ENCODE data around the gene NRG3.
"Not testable (repeated sequence)": the region's sequence is repeated elsewhere in the genome, so short reads cannot be mapped to it uniquely, and the experiment has no call there.

Gene NRG3

DNA sequence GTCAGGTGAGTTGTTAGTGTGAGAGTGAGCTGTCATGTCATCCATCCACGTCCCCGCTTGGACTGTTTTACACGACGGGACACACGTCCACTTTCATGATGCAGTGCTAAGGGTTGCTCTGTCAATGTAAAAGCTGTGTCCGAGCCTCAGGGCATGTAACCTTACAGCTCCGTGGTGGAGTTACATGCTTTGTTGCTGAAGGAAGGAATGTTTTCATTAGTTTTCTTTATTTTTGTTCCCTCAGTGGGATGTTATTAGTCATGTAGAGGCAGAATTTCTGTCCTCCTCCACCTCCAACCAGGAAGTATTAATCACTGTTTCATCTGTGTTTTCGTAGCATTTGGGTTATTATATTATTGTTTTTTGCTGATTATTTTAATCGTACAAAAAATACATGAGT is 88.6 kb downstream of the NRG3 start:
- DNase-seq, result no peak

DNA sequence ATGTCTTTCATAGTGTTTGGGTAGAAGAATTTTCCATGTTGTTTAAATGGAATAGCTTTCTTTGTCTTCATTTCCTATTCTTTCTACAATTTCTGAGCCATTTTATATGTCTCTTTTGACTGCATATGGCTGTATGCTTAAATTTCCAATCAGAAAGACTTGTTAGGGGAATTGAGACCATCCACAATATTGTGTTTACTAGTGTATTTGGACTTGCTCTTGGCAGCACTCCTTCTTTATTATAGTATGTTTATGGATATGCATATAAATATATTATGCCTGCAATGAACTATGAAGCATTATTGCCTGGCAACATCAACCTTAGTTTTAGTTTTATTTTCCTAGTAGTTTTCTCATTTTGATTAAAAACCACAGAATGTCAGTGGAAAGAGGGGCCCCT is 92.7 kb downstream of the NRG3 start:
- no peak for DNase-seq

- no peak for DNase-seq
These were observed 94.1 kb downstream of the NRG3 start for GRCh38 chr10:81969136-81969535.

- no peak for DNase-seq
These were observed 103.2 kb downstream of the NRG3 start for GRCh38 chr10:81978238-81978637.

- no peak for DNase-seq
These were observed 106.7 kb downstream of the NRG3 start for GRCh38 chr10:81981724-81982123.

DNA sequence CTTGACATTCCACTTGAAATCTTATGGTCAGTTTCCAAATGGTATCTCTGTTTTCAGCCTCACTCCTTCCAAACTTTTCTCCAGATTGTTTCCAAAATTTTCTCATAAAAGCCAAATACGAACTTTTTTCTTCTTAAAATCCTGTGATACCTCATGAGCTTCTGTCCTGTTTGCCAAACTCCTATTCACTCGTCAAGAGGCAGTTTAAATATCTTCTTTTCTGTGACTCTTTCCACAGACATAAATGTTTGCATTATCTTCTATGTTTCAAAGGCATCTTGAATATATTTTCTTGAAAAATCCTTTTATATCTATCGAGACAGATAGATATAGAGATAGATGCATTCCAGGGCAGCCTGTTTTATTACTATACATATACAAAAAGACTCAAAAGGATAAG is 109.4 kb downstream of the NRG3 start:
- DNase-seq, result no peak

- DNase-seq, result no peak
These were observed 120.3 kb downstream of the NRG3 start for GRCh38 chr10:81995254-81995653.

DNA sequence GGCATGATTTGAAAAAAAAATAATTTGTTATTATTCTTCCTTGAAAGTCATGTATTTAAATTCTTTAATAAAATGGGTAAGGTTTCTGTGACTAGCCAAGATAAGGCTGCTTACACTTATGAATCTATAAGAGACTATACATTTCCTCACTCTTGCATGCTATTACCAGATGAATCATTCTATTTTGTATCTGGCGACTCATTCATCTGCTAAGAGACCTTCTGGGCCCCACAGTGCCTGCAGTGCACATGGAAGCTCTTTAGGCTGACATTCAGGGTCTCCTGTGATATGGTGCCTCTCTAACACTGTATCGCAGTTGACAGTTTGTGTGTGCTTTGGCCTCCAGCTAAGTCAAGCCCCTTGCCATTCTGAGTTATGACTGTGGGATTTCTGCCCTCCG is 121.9 kb downstream of the NRG3 start:
- no peak for DNase-seq

DNA sequence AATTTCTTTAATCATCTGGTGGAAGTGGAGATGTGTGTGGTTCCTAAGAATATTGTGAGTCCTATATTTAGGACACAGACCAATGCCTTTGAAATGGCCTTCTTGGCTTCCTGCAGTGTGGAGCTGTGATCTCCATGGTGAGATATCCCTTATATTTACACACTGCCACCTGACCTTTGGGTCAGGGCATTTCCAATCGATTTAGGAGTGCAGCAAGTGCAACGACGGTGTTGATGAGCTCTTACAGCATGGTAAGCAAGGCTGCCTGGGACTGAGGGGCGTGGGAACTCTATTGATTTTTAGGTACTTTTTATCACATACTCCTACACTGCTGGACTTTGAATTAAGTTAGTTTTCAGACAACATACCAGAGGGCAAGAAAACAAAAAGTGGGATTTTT is 146.0 kb downstream of the NRG3 start:
- no peak for DNase-seq

GRCh38 chr10:82027711-82028110 is 152.7 kb downstream of the NRG3 start:
- DNase-seq, result no peak

DNA sequence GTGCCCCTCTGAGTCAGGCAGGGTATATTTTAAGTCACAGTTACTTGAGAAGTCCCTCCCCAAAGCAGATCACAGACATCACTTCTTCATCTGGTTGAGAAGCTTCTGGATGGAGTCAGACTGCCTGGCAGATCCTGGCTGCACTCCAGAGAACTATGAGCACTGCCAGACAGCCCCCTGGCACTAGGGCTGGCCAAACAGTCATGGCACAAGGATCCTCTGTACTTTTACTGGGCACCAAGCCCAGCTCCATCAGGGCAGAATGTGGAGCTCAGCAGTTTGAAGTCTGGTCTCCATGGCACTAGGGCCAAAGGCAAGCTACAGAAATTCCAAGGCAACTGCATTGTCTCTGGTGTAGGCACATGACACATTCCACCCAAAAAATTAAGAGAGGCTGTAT is 162.1 kb downstream of the NRG3 start:
- DNase-seq, result no peak

- no peak for DNase-seq
These were observed 163.6 kb downstream of the NRG3 start for GRCh38 chr10:82038587-82038986.

DNA sequence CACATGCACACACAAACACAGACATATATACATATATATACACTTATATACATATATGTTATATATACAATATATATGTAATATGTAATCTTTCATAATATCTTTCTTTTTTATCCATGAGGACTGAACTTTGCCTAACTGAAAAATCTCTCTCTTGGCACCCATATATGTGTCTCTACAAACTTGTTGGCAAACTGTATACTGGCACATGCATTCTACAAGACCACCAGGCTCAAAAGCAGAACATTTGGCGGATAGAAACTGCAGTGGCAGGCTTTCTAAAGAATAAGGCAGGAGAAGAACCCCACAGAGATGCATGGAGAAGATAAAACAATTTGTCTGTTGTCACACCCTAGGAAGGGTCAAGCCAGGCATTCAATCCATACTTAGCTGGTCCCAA is 165.3 kb downstream of the NRG3 start:
- no peak for DNase-seq

GRCh38 chr10:82041018-82041417 is 166.0 kb downstream of the NRG3 start:
- DNase-seq, result no peak

DNA sequence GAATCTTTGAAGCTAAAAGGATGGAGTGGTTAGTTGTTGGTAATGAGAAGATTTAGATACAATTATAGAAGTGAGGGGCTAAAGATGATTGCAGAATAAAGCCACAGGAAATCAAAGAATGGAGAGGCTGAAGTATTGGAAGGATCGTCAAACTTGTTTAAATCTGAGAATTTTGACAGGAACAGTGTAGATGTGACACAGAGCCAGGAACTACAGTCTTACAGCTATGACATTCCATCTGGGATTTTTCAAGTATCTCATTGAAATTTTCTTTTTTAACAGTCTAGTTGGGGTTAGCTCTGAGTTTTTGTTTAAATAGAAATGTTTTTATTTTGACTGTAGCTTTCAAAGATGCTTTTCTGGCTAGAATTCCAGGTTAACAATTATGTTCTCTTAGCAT is 181.4 kb downstream of the NRG3 start:
- no peak for DNase-seq

DNA sequence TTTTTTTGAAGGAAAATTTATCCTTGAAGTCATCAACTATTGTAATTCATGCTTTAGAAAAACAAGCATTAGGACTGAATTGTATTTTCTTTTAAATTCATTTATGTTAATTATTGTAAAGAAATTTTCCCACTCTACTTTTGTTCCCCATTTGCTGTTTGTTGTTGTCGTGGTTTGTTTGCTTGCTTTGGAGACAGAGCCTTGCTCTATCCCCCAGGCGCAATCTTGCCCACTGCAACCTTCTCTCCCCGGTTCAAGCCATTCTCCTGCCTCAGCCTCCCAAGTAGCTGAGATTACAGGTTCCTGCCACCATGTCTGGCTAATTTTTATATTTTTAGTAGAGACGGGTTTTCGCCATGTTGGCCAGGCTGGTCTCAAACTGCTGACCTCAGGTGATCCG is 192.2 kb downstream of the NRG3 start:
- not testable (repeated sequence) for DNase-seq

DNA sequence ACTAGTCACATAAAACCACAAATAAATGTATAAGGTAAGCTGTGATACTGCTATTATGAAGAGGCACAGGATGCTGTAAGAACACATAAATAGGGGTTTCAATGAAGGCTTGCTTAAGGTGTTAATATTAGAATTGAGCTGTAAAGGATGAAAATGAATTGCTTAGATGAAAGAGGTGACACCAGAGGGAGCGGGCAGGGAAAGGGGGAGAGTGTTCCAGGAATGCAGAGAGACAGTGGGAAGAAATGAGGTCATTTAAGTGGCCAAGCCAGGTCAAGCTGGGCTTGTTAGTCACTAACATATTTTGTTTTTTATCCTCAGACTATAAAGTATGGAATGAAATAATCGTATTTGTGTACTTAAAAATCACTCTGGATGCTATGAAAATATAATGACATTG is 193.5 kb downstream of the NRG3 start:
- no peak for DNase-seq

GRCh38 chr10:82071231-82071630 is 196.2 kb downstream of the NRG3 start:
- DNase-seq, result no peak

- no peak for DNase-seq
These were observed 197.1 kb downstream of the NRG3 start for GRCh38 chr10:82072124-82072523.

DNA sequence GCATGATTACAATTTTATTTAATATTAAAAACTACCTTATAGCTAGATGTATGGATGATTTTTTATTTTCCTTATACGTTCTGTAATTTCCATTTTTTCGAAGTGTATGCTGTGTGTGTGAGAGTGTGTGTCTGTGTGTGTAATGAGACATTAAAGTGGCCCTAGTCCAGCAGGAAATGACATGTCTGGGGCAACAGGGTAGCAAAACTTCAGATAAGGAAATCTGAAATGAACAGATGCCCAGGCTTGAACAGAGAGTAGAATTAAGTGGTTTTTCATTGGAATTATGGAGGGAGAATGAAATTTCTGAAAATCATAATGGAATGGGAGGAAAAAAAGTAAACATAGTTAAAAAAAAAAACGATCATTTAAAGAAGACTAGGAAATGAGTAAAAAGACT is 200.6 kb downstream of the NRG3 start:
- no peak for DNase-seq

DNA sequence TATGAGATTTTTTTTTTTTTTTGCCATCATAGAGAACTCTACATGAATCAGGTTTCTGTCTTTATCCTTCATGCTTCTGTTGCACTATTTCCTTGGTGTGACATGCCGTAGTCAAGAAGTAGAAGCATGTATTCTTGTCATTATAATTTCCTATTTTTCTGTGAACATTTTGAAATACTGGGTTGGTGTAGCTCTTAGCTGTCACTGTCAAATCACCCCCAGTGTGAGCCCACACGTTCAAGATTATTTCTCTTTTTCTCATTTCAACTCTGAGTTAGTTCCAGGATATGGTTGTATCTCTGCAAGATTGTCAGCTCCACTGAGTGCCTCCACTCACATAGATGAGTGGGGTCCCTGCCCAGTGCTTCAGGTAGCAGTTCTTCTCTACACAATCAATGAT is 209.5 kb downstream of the NRG3 start:
- no peak for DNase-seq

DNA sequence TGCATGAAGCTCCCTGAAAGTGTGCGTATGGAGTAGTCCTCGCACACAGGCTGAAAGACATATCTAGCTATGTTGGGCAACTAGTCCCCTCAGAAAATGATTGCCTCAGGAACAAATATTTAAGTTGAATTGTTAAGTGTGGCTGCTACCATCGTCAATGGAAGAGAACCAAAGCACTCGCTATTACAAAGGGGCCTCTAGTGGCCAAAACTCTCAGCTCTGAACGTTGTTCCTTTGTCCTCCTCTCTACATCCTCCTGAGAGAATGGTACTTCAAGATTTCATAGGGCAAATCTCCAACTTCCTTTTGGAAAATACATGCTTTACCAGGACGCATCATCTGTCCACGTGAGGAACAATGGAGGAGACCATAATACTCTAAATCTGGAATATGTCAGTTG is 209.9 kb downstream of the NRG3 start:
- DNase-seq, result no peak

DNA sequence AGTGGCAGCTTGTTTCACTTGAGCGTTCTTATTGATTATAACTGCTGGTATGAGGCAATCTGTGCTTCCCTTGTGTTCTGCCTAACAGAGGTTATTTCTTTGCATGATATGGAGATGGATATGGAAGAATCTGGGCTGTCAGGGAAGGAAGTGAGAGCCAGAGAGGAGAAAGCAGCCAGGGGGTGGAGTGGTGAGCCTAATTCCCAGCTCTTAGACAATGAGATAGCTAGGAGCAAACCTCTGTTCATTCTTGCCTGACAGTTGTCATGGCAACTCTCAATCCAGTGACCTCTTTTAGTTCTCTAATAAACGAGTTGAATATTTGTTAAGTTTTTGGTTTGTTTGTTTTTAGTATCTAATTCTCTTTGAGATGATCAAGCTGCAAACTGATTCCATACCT is 214.3 kb downstream of the NRG3 start:
- DNase-seq, result no peak

DNA sequence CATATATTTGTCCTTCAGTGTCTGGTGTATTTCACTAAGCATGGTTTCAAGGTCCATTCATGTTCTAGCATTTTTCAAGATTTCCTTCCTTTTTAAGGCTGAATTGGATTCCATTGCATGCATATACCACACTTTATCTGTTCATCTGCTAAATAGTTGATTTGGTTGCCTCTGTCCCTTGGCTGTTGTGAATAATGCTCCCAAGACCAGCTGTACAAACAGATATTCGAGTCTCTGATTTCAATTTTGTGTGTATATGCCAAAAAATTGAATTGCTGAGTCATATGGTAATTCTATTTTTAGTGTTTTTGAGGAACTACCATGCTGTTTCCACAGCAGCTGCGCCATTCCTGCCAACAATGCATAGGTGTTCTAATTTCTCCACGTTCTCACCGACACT is 216.4 kb downstream of the NRG3 start:
- no peak for DNase-seq

DNA sequence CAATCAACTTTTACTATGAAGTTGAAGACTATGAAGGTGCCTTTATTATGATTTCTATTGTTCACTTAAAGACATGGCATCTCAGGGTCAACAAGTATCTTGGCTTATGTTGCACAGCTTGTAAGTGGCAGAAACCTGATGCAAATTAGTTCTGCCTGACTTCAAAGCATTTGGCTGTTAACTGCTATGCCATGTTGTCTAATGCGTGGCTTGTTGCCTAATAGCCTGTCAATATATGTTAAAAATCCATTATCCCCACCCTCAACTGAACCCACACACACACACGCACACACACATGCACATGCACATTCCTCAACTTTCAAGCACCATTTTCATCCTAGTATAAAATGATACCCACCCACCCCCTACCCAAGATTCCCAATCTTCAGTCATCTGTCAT is 217.1 kb downstream of the NRG3 start:
- DNase-seq, result no peak

GRCh38 chr10:82124713-82125112 is 249.7 kb downstream of the NRG3 start:
- no peak for DNase-seq

Measured in stimulated activated CD4-positive, alpha-beta T cell treated with anti-CD3 and anti-CD28 coated beads, Interleukin-4, amount 100 ng/mL, for 4 hours (primary cell).